DND-41 (cell line): ENCODE data around the gene WDR7.

Experiments
- ATAC-seq: fragments of 200-7000 bp; cut with Tn5 transposase; 3 replicates; pipeline ENCODE4 v1.9.1; 2021; ENCODE audit warnings: low read depth; ENCODE audit not compliant: insufficient read depth
- DNase-seq: peaks from one replicate; pipeline ENCODE4 v3.0.0-alpha.2; 2020
- H2AFZ ChIP-seq: 2 replicates; pipeline ENCODE4 v1.6.0; 2012; ENCODE audit warnings: low read depth, low read length
- H3K27ac ChIP-seq: 2 replicates; pipeline ENCODE4 v1.5.1; 2012; ENCODE audit warnings: low read length, inconsistent platforms
- H3K27me3 ChIP-seq: fragments of 200-600 bp; sonication (generic); 2 replicates; pipeline ENCODE4 v1.6.0; 2012; ENCODE audit warnings: low read length, mild to moderate bottlenecking, inconsistent platforms; ENCODE audit not compliant: insufficient read depth, poor library complexity
- H3K36me3 ChIP-seq: 2 replicates; pipeline ENCODE4 v1.5.1; 2012; ENCODE audit warnings: low read length, inconsistent platforms; ENCODE audit not compliant: insufficient read depth
- H3K4me1 ChIP-seq: 2 replicates; pipeline ENCODE4 v1.5.1; 2012; ENCODE audit warnings: mild to moderate bottlenecking, low read length; ENCODE audit not compliant: insufficient read depth
- H3K4me2 ChIP-seq: 2 replicates; pipeline ENCODE4 v1.6.0; 2012; ENCODE audit warnings: mild to moderate bottlenecking, moderate library complexity, low read length, inconsistent platforms; ENCODE audit not compliant: insufficient read depth
- H3K4me3 ChIP-seq, 2 experiments: fragments of 200-600 bp in 1 of 2; shearing (Covaris generic) in 1 of 2; 2 replicates each; pipeline ENCODE4 v1.5.1; 2012 to 2016; ENCODE audit warnings: inconsistent platforms in 2 of 2, low read length in 2 of 2, mild to moderate bottlenecking in 2 of 2, low read depth in 1 of 2, moderate library complexity in 1 of 2
- H3K79me2 ChIP-seq: 2 replicates; pipeline ENCODE4 v1.6.0; 2012; ENCODE audit warnings: low read length, inconsistent platforms; ENCODE audit not compliant: insufficient read depth
- H3K9ac ChIP-seq: 2 replicates; pipeline ENCODE4 v1.6.0; 2012; ENCODE audit warnings: low read depth, mild to moderate bottlenecking, inconsistent platforms, low read length, moderate library complexity
- H3K9me3 ChIP-seq: 2 replicates; pipeline ENCODE4 v1.5.1; 2012; ENCODE audit warnings: low read length, moderate library complexity, mild to moderate bottlenecking, inconsistent platforms; ENCODE audit not compliant: insufficient read depth, severe bottlenecking
- H4K20me1 ChIP-seq: 2 replicates; pipeline ENCODE4 v1.6.0; 2012; ENCODE audit warnings: low read length; ENCODE audit not compliant: insufficient read depth
- EZH2 ChIP-seq: IDR thresholded peaks from 3 replicates; pipeline ENCODE4 v1.6.1; 2012; ENCODE audit warnings: borderline replicate concordance, low read depth, mild to moderate bottlenecking, moderate library complexity, low read length, inconsistent platforms; ENCODE audit not compliant: severe bottlenecking
- TF ChIP-seq, protein P1 (sequence below): IDR thresholded peaks from 2 replicates; pipeline ENCODE4 v1.5.1; 2012; ENCODE audit warnings: borderline replicate concordance, low read length, moderate library complexity, mild to moderate bottlenecking; ENCODE audit not compliant: poor library complexity, severe bottlenecking; ENCODE audit errors: extremely low read depth

The WDR7 gene

DNA sequence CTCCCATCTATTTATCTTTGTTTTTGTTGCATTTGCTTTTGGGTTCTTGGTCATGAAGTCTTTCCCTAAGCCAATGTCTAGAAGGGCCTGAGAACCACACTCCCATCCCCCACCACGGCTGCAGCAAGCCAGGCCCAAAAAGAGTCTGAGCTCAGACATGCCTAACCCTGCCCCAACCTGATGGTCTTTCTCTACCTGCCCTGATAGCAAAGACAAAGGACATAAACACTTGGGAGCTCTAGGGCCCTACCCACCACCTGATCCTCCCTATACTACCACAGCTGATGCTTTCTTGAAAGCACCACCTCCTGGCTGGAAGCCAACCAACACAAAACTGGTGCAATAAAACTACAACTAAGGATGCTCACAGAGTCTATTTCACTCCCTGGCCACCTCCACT lies 233.4 kb downstream of the WDR7 start:
- TF ChIP-seq, protein P1, sequence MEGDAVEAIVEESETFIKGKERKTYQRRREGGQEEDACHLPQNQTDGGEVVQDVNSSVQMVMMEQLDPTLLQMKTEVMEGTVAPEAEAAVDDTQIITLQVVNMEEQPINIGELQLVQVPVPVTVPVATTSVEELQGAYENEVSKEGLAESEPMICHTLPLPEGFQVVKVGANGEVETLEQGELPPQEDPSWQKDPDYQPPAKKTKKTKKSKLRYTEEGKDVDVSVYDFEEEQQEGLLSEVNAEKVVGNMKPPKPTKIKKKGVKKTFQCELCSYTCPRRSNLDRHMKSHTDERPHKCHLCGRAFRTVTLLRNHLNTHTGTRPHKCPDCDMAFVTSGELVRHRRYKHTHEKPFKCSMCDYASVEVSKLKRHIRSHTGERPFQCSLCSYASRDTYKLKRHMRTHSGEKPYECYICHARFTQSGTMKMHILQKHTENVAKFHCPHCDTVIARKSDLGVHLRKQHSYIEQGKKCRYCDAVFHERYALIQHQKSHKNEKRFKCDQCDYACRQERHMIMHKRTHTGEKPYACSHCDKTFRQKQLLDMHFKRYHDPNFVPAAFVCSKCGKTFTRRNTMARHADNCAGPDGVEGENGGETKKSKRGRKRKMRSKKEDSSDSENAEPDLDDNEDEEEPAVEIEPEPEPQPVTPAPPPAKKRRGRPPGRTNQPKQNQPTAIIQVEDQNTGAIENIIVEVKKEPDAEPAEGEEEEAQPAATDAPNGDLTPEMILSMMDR, result no peak
- no peak for TF ChIP-seq EZH2
- no peaks in the 10 kb centered on the region for H3K9me3 ChIP-seq
- H3K79me2 ChIP-seq, result no peaks in the 10 kb centered on the region
- H3K27ac ChIP-seq, result no peak overlapping the region
- no peaks in the 10 kb centered on the region for H4K20me1 ChIP-seq
- H3K4me2 ChIP-seq, result no peak overlapping the region
- no peaks in the 10 kb centered on the region for H3K4me1 ChIP-seq
- H2AFZ ChIP-seq, result no peak overlapping the region
- no peak overlapping the region for H3K9ac ChIP-seq
- H3K36me3 ChIP-seq, result peaks cover 8% of the 10 kb centered on the region
- no peak for ATAC-seq
- no peaks in the 10 kb centered on the region for H3K27me3 ChIP-seq
- no peak for DNase-seq
- H3K4me3 ChIP-seq, result no peak overlapping the region

DNA sequence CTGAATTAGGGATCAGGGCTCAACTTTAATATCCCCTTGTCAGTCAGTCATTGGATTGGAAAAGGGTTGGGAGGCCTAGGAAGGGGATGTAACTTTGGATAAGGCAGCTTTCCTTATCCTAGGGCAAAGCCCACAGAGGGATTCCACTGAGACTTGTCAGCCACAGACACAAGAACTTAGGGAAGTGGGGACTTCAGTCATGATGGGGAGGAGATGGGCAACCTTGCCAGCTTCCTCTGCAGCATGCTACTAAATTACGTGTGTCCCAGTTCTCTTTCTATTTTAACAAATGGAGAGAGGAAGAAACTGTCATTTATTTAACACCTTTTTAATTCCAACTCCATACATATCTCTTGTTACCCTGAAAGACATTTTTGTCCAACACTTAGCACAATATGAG lies 237.8 kb downstream of the WDR7 start:
- no peaks in the 10 kb centered on the region for H4K20me1 ChIP-seq
- H3K4me1 ChIP-seq, result no peaks in the 10 kb centered on the region
- H3K4me3 ChIP-seq, result no peak overlapping the region
- H3K27me3 ChIP-seq, result no peaks in the 10 kb centered on the region
- no peak overlapping the region for H2AFZ ChIP-seq
- DNase-seq (no peak), ATAC-seq (no peak)
- peaks cover 7% of the 10 kb centered on the region; the same call in 1 of the 2 replicates for H3K36me3 ChIP-seq
- no peak overlapping the region for H3K9ac ChIP-seq
- no peaks in the 10 kb centered on the region for H3K79me2 ChIP-seq
- no peak overlapping the region for H3K4me2 ChIP-seq
- H3K9me3 ChIP-seq, result no peaks in the 10 kb centered on the region
- TF ChIP-seq, protein P1, result no peak
- TF ChIP-seq EZH2, result no peak
- no peak overlapping the region for H3K27ac ChIP-seq

DNA sequence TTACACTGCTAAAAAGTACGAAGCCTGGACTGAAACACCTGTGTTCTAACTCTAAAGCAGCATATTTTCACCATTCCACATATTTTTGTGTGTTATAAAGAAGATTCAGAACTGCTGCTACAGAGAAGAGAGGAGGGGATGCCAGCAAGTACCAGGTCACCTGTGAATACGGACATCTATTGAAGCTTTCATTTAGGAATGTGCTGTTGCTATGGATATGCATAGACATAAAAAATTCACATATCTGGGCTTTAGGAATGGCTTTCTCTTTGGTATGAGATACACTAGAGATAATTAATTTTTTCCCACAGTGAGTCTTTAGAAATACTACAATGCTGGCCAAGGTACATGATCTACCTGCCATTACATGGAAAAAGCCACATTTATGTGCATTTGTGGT lies 238.5 kb downstream of the WDR7 start:
- no peak for TF ChIP-seq EZH2
- H3K4me2 ChIP-seq, result no peak overlapping the region
- ATAC-seq, result no peak

DNA sequence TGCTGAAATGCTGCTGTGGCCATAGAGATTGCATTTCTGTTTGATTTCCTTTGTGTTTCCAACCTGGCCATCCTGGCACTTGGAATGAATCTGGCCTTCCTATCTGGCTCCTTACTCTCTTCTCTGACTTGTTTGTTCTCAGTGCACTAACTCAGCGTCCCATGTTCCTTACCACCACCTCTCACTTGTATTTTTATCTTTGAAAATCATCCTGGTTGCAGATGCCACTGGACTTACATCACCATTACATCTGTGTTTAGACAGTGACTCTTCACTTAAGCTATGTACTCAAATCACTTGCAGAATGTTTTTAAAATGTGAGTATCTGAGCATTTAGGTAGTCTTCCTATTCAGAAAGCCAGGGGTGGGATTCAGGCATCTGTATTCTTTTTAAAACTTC lies 239.5 kb downstream of the WDR7 start:
- no peaks in the 10 kb centered on the region for H3K4me1 ChIP-seq
- no peaks in the 10 kb centered on the region for H3K27me3 ChIP-seq
- no peaks in the 10 kb centered on the region for H3K79me2 ChIP-seq
- DNase-seq (no peak), ATAC-seq (no peak)
- TF ChIP-seq EZH2, result no peak
- TF ChIP-seq, protein P1, result no peak
- 0 out of 2 replicates have a peak, but pooled peaks cover 3% of the 10 kb centered on the region for H3K36me3 ChIP-seq
- H4K20me1 ChIP-seq, result no peaks in the 10 kb centered on the region
- no peak overlapping the region for H3K4me3 ChIP-seq
- no peak overlapping the region for H3K27ac ChIP-seq
- no peaks in the 10 kb centered on the region for H3K9me3 ChIP-seq
- no peak overlapping the region for H2AFZ ChIP-seq
- no peak overlapping the region for H3K4me2 ChIP-seq
- no peak overlapping the region for H3K9ac ChIP-seq

More for the DNA sequence above, 238.5 kb downstream of the WDR7 start:
- no peak overlapping the region for H3K4me3 ChIP-seq
- DNase-seq, result no peak
- H3K27ac ChIP-seq, result no peak overlapping the region
- no peak overlapping the region for H3K9ac ChIP-seq
- H3K79me2 ChIP-seq, result no peaks in the 10 kb centered on the region
- H3K27me3 ChIP-seq, result no peaks in the 10 kb centered on the region
- H4K20me1 ChIP-seq, result no peaks in the 10 kb centered on the region
- H3K4me1 ChIP-seq, result no peaks in the 10 kb centered on the region
- no peaks in the 10 kb centered on the region for H3K9me3 ChIP-seq
- peaks cover 5% of the 10 kb centered on the region; the same call in 1 of the 2 replicates for H3K36me3 ChIP-seq
- H2AFZ ChIP-seq, result no peak overlapping the region
